A673 (cell line): ENCODE measurements around the gene STPG4.

ENCODE experiments used
- CTCF ChIP-seq: fragments of 300-800, 200-600 bp; sonication (generic); conservative IDR thresholded peaks from 2 replicates; pipeline ENCODE4 v1.5.1; 2017; ENCODE audit warnings: low read depth, mild to moderate bottlenecking, antibody characterized with exemption, low read length, moderate library complexity, mixed read lengths
- EZH2 ChIP-seq: fragments of 200-600 bp; sonication (generic); IDR thresholded peaks from 2 replicates; pipeline ENCODE4 v1.6.1; 2017; ENCODE audit warnings: borderline replicate concordance, low read depth, mild to moderate bottlenecking, mixed read lengths, antibody characterized with exemption, low read length; ENCODE audit not compliant: poor library complexity, severe bottlenecking

DNA sequence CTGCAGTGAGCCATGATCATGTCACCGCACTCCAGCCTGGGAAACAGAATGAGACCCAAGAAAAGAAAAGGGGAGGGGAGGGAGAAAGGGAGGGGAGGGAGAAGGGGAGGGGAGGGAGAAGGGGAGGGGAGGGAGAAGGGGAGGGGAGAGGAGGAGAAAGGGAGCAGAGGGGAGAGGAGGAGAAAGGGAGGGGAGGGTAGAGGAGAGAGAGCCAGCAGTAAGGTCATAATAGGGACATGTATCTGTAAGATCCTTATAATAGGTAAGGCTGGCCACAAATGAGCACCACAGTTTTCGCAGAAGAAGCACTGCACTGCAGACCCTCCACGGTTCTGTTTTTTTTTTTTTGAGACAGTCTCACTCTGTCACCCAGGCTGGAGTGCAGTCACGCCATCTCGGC, 62.6 kb downstream of the STPG4 start:
- TF ChIP-seq EZH2 (no peak), CTCF (no peak)
